Measurements from ENCODE around the gene PPA1.

DNA sequence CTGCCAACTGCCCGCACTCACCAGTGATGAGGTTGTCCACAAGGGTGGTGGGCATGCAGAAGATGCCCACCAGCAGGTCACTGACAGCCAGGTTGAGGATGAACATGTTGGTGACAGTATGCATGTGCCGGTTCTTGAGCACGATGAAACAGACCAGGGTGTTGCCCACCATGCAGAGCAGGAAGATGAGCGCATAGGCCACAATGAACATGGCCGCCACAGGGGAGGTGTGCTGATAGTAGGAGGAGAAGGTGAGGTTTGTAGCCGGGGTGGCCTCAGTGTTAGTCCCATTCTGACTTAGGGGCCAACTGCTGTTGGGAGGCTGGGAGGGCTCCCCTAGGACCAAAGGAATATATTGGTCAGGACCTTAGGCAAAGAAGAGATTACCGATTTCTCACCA lies 32.8 kb upstream of the PPA1 start:
- TF ChIP-seq, protein P1, sequence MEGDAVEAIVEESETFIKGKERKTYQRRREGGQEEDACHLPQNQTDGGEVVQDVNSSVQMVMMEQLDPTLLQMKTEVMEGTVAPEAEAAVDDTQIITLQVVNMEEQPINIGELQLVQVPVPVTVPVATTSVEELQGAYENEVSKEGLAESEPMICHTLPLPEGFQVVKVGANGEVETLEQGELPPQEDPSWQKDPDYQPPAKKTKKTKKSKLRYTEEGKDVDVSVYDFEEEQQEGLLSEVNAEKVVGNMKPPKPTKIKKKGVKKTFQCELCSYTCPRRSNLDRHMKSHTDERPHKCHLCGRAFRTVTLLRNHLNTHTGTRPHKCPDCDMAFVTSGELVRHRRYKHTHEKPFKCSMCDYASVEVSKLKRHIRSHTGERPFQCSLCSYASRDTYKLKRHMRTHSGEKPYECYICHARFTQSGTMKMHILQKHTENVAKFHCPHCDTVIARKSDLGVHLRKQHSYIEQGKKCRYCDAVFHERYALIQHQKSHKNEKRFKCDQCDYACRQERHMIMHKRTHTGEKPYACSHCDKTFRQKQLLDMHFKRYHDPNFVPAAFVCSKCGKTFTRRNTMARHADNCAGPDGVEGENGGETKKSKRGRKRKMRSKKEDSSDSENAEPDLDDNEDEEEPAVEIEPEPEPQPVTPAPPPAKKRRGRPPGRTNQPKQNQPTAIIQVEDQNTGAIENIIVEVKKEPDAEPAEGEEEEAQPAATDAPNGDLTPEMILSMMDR (conservative IDR thresholded peaks at IDR 0.05; ENCODE audit: low read depth, low read length) = no peak
- TF ChIP-seq MXI1 (IDR thresholded peaks at IDR 0.05; ENCODE audit: borderline replicate concordance, low read depth, low read length) = no peak
- TF ChIP-seq CEBPB (IDR thresholded peaks at IDR 0.05; ENCODE audit: low read depth, low read length) = no peak
- TF ChIP-seq RFX5 (IDR thresholded peaks at IDR 0.05; ENCODE audit: low read depth, low read length) = no peak

Data from IMR-90 (cell line).